HL-60/S4 (cell line): ENCODE data around the gene RTN4.

Experiments used
- in situ Hi-C: fragments of 300-500 bp; cut with MboI; formaldehyde crosslinking; loops from 2 replicates; pipeline ENCODE4 v1.14.3; 2022; ENCODE audit warnings: low sequenced_read_pairs

RTN4 gene

GRCh38 chr2:54975598-54976492 lies 74.4 kb downstream of the RTN4 start:
- in situ Hi-C loops = no loop called here

GRCh38 chr2:54975175-54975574 lies 75.1 kb downstream of the RTN4 start:
- in situ Hi-C loops = no loop called here

DNA sequence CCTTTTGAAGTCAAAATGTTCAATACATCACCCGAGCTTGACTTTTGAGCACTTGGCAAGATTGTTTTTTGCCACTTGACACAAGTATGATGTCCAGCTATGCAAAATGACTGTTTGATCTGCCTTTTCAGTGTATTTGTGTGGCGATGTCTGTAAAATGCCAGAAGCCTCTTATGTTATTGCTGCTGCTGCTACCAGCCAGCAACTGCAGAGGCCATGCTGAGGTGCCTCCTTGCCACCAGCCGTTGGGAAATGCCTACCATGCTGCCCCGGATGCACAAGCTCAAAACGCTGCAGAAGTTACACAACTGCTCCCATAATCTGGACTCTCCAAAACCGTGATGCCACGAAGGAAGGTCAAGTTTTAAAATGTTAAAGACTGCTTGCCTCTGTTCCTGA lies 80.3 kb downstream of the RTN4 start:
- in situ Hi-C loops = no loop called here

DNA sequence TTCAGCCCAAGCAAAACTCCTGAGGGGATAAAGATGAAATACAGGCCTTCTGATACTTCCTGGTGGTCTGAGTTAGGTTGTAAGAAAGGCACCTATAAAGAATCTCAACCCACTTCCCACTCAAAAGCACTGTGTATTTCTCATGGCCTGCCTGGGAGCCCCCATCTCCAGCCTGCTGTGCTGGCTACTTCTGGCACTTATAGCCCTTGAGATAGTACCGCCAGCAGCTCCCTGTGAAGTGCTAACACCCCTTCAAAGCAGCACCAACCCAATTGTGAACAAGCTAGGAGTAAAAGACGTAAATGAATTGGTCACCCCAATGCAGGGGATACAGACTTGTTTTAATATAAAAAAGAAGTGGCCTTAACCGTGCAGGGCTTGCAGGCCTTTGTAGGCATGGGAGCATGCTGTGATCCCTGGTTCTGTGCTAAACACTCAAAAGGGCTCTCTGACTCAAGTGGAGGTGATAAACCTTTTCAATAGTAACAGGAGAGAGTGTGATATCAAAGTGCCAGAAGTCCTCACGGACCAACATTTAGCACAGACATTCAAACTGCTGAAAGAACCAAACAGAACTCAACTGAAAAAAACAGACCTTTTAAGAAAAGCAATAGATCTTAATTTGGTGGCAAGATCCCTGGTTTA lies 80.8 kb downstream of the RTN4 start:
- in situ Hi-C loops = no loop called here

GRCh38 chr2:54968561-54969218 lies 81.6 kb downstream of the RTN4 start:
- in situ Hi-C loops = no loop called here

- in situ Hi-C loops = no loop called here
Measured at GRCh38 chr2:54967759-54968365, 82.4 kb downstream of the RTN4 start.

GRCh38 chr2:54967269-54967668 lies 83.0 kb downstream of the RTN4 start:
- in situ Hi-C loops = no loop called here

GRCh38 chr2:54966837-54967236 lies 83.4 kb downstream of the RTN4 start:
- in situ Hi-C loops = no loop called here

DNA sequence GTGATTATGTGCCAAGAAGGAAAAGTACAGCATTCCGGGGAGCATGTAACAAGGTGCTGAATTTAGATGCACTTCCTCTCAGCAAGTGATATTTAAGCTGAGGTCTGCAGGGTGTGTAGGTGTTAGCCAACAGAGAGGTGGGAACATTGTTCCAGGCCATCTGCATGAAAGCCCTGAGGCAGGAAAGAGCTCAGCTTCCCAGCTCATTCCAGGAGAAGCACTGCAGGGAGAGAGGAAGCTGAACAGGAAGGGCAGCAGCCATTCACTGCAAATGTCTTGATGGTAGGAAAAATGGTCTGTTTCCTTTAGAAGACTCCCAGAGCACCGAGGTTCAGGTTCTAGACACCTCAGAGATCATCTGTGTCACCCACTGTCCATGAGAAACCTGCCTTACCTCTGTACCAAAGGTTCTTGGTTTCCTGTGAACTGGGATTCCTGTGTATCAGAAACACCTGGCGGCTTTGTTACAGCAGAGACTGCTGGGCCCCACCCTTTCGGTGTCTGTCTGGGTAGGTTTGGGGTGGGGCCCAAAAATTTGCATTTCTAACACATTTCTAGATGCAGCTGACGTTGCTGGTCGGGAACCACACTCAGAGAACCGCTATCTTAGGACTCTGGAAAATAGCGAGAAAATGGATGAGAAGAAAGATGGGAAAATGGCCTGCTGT lies 84.0 kb downstream of the RTN4 start:
- in situ Hi-C loops = no loop called here

- in situ Hi-C loops = no loop called here
Measured at GRCh38 chr2:54965425-54965824, 84.8 kb downstream of the RTN4 start.

DNA sequence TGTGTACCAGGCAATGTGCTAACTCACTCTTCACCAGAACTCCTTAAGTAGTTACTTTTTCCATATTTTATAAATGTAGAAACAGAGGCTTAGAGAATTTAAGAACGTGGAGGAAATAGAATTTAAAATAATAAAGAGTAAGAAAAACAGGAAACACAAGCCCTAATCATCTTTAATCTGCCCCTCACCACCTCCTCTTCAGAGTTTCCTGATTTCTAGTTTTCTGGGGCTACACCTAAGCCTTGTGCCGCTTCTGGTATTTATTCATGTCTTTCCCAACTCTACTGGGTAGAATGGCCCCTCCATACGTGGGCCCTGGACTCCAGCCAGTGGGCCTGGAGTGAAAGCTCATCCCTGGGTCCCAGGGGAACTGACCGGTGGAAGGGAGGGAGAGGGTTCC lies 85.4 kb downstream of the RTN4 start:
- in situ Hi-C loops = no loop called here

DNA sequence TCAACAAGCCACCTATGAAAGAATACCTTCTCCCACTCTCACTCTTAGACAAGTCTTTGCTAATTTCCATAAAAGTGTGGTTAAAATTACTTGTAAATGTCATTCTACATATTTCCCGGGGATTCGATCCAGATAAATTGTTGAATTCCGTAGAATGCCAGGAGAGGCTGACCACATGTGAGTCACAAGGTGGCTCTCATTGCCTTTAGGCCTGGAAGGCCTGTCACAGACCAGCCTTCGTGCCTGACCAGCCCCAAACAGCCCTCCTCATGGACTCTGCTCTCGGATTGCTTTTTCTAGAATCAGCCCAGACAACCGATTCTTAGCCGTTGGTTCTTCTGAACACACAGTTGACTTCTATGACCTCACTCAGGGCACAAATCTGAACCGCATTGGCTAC lies 86.0 kb downstream of the RTN4 start:
- in situ Hi-C loops = no loop called here

DNA sequence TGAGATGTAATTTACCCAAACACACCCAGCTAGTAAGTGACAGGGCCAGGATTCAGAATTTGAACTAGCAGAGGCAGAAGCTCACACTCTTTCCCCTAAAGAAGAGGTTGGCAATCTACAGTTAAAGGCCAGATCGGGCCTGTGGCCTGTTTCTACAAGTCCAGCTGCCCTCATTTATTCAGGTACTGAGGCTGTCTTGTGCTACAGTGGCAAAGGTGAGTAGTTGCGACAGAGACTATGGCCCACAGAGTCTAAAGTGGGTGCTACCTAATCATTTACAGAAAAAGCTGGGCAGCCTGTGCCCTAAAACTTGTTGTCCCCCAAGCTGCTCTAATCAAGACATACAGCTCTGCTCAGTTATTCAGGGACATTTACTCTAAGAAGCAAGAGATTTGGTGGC lies 86.8 kb downstream of the RTN4 start:
- in situ Hi-C loops = no loop called here

DNA sequence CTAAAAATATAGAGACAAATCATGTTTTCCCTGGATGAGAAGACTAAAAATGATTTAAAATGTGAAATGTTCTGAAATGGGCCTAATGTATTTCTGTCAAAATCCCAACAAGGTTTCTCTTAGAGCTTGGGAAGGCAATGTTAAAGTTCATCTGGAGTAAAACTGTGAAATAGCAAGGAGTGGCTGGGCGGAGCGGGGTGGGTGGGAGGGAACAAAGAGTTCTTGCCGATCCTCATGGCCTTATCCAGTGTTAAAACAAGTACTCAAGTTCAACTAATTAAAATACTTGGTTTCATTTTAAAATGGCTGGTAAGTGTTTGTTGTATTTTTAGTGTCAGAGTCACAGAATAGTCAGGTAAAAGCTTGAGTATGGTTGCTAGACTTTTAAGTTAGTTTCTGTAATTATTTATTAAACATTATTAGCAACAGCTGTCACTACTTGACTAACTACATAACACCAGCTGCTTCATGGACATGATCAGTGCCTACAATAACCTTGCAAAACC lies 87.3 kb downstream of the RTN4 start:
- in situ Hi-C loops = no loop called here

GRCh38 chr2:54962511-54962910 lies 87.7 kb downstream of the RTN4 start:
- in situ Hi-C loops = no loop called here

DNA sequence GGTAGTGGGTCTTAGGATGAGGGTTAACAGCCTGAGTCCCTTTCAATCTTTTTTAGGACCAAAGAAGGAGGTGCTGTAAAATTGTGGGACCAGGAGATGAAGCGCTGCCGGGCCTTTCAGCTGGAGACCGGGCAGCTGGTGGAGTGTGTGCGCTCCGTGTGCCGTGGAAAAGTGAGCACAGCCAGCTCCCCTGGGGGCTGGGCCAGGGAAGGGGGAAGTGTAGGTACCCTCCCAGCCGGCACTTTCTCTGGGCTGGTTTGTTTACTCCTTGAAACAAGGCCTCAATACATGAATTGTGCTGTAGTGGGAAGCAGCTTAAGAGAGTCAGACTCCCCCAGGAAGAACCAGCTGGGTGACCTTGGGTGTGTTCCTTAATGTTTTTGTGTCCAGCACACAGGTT lies 90.1 kb downstream of the RTN4 start:
- in situ Hi-C loops = no loop called here

- in situ Hi-C loops = no loop called here
Measured at GRCh38 chr2:54958717-54959371, 91.4 kb downstream of the RTN4 start.

- in situ Hi-C loops = no loop called here
Measured at GRCh38 chr2:54957321-54957999, 92.8 kb downstream of the RTN4 start.

- in situ Hi-C loops = no loop called here
Measured at GRCh38 chr2:54956111-54956627, 94.1 kb downstream of the RTN4 start.
